ENCODE data around the gene SRGAP3. TPM values are rescaled to one million over a fixed set of nuclear protein-coding genes. Genes with fewer than 3 reads are reported as not detected.

The SRGAP3 gene
- total RNA-seq, 1 donor from 2014 or later: 21.4 TPM

DNA sequence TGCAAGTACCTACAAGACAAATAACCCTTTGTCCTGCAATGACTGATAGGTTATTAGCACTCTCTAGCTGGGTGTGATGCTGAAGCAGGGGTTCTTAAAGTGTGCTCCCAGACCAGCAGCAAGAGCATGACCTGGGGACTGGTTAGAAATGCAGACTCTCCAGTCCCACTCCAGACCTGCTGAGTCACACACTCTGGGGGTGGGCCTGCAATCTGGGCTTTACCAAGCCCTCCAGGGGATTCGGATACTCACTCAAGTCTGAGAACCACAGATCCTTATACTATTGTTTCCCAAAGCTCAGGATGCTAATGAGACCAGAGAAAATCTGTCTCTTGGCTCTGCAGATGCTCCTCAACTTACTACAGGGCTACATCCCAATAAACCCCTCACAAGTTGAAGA, 144.0 kb downstream of the SRGAP3 start:
- H3K27me3 Mint-ChIP-seq: peaks cover 26% of the 10 kb centered on the region
- H3K36me3 Mint-ChIP-seq (ENCODE audit: insufficient read depth): peaks cover 6% of the 10 kb centered on the region
- H3K9me3 Mint-ChIP-seq (ENCODE audit: low read depth): no peaks in the 10 kb centered on the region
- H3K4me3 Mint-ChIP-seq (ENCODE audit: low read depth): no peak overlapping the region
- H3K27ac Mint-ChIP-seq: peak overlapping the region; percentile 67
- peaks cover 3% of the 10 kb centered on the region for H3K4me1 Mint-ChIP-seq (ENCODE audit: low read depth)
- DNase-seq (ENCODE audit: low spot score, unreplicated experiment): no peak
- TF ChIP-seq, protein P1, sequence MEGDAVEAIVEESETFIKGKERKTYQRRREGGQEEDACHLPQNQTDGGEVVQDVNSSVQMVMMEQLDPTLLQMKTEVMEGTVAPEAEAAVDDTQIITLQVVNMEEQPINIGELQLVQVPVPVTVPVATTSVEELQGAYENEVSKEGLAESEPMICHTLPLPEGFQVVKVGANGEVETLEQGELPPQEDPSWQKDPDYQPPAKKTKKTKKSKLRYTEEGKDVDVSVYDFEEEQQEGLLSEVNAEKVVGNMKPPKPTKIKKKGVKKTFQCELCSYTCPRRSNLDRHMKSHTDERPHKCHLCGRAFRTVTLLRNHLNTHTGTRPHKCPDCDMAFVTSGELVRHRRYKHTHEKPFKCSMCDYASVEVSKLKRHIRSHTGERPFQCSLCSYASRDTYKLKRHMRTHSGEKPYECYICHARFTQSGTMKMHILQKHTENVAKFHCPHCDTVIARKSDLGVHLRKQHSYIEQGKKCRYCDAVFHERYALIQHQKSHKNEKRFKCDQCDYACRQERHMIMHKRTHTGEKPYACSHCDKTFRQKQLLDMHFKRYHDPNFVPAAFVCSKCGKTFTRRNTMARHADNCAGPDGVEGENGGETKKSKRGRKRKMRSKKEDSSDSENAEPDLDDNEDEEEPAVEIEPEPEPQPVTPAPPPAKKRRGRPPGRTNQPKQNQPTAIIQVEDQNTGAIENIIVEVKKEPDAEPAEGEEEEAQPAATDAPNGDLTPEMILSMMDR (IDR thresholded peaks at IDR 0.05; ENCODE audit: unreplicated experiment): no peak

- H3K27me3 Mint-ChIP-seq: peaks cover 24% of the 10 kb centered on the region
- peaks cover 6% of the 10 kb centered on the region for H3K4me1 Mint-ChIP-seq (ENCODE audit: low read depth)
- H3K9me3 Mint-ChIP-seq (ENCODE audit: low read depth): no peaks in the 10 kb centered on the region
- TF ChIP-seq, protein P1 (IDR thresholded peaks at IDR 0.05; ENCODE audit: unreplicated experiment): no peak
- H3K4me3 Mint-ChIP-seq (ENCODE audit: low read depth): no peak overlapping the region
- peaks cover 6% of the 10 kb centered on the region for H3K36me3 Mint-ChIP-seq (ENCODE audit: insufficient read depth)
- H3K27ac Mint-ChIP-seq: no peak overlapping the region
- no peak for DNase-seq (ENCODE audit: low spot score, unreplicated experiment)
Observed at GRCh38 chr3:9104121-9104520, 145.3 kb downstream of the SRGAP3 start.

GRCh38 chr3:9102240-9102981, 147.0 kb downstream of the SRGAP3 start:
- no peak overlapping the region for H3K27ac Mint-ChIP-seq
- H3K9me3 Mint-ChIP-seq (ENCODE audit: low read depth): no peaks in the 10 kb centered on the region
- no peak for DNase-seq (ENCODE audit: low spot score, unreplicated experiment)

GRCh38 chr3:9101286-9101685, 148.2 kb downstream of the SRGAP3 start:
- no peak for DNase-seq (ENCODE audit: low spot score, unreplicated experiment)
- Mint-ChIP-seq H3K27me3 (peaks cover 29% of the 10 kb centered on the region), H3K36me3 (ENCODE audit: insufficient read depth) (peaks cover 6% of the 10 kb centered on the region), H3K4me1 (ENCODE audit: low read depth) (peaks cover 11% of the 10 kb centered on the region), H3K4me3 (ENCODE audit: low read depth) (no peak overlapping the region), H3K9me3 (ENCODE audit: low read depth) (no peaks in the 10 kb centered on the region), H3K27ac (no peak overlapping the region)
- TF ChIP-seq, protein P1 (IDR thresholded peaks at IDR 0.05; ENCODE audit: unreplicated experiment): no peak

More at GRCh38 chr3:9102240-9102981, 147.0 kb downstream of the SRGAP3 start:
- H3K4me3 Mint-ChIP-seq (ENCODE audit: low read depth): no peak overlapping the region
- peaks cover 11% of the 10 kb centered on the region for H3K4me1 Mint-ChIP-seq (ENCODE audit: low read depth)
- H3K27me3 Mint-ChIP-seq: peaks cover 29% of the 10 kb centered on the region
- TF ChIP-seq, protein P1 (IDR thresholded peaks at IDR 0.05; ENCODE audit: unreplicated experiment): no peak
- H3K36me3 Mint-ChIP-seq (ENCODE audit: insufficient read depth): peaks cover 6% of the 10 kb centered on the region

- Mint-ChIP-seq H3K27ac (no peak overlapping the region), H3K9me3 (ENCODE audit: low read depth) (no peaks in the 10 kb centered on the region), H3K27me3 (peaks cover 29% of the 10 kb centered on the region), H3K4me1 (ENCODE audit: low read depth) (peaks cover 11% of the 10 kb centered on the region), H3K36me3 (ENCODE audit: insufficient read depth) (peaks cover 6% of the 10 kb centered on the region), H3K4me3 (ENCODE audit: low read depth) (no peak overlapping the region)
- TF ChIP-seq, protein P1 (IDR thresholded peaks at IDR 0.05; ENCODE audit: unreplicated experiment): no peak
- DNase-seq (ENCODE audit: low spot score, unreplicated experiment): no peak
Observed at GRCh38 chr3:9100513-9100894, 148.9 kb downstream of the SRGAP3 start.
